HG03432 (cell line): Measurements from ENCODE around the gene GSTM1.
A peak's percentile ranks its signal among the peaks of the same experiment; 100 is the strongest.
"Not testable (repeated sequence)": the region's sequence is repeated elsewhere in the genome, so short reads cannot be mapped to it uniquely, and the experiment has no call there.

Experiments used
- ATAC-seq: cut with Tn5 transposase; IDR thresholded peaks from one replicate; pipeline ENCODE4 v1.9.1; 2021; ENCODE audit warnings: mild to moderate bottlenecking, moderate library complexity; ENCODE audit not compliant: unreplicated experiment

GSTM1 gene

GRCh38 chr1:109695138-109695537 is 7.5 kb downstream of the GSTM1 start:
- not testable (repeated sequence) for ATAC-seq

- ATAC-seq: no peak
Measured at GRCh38 chr1:109697066-109697465, 9.4 kb downstream of the GSTM1 start.

- not testable (repeated sequence) for ATAC-seq
Measured at GRCh38 chr1:109697861-109698260, 10.2 kb downstream of the GSTM1 start.

- not testable (repeated sequence) for ATAC-seq
Measured at GRCh38 chr1:109702940-109703339, 15.3 kb downstream of the GSTM1 start.

GRCh38 chr1:109704173-109704572 is 16.6 kb downstream of the GSTM1 start:
- ATAC-seq: no peak

- no peak for ATAC-seq
Measured at GRCh38 chr1:109705411-109705810, 17.8 kb downstream of the GSTM1 start.

GRCh38 chr1:109708949-109709348 is 21.3 kb downstream of the GSTM1 start:
- not testable (repeated sequence) for ATAC-seq

- not testable (repeated sequence) for ATAC-seq
Measured at GRCh38 chr1:109709822-109710221, 22.2 kb downstream of the GSTM1 start.

- ATAC-seq: not testable (repeated sequence)
Measured at GRCh38 chr1:109711593-109712320, 24.1 kb downstream of the GSTM1 start, which contains the start of gene GSTM5. TSS of gene GSTM5 (plus strand) at chr1:109712251. CDS start at chr1:109712313, 62 bp downstream.

GRCh38 chr1:109712321-109712864 is 24.8 kb downstream of the GSTM1 start:
- no peak for ATAC-seq

GRCh38 chr1:109713636-109714035 is 26.0 kb downstream of the GSTM1 start:
- no peak for ATAC-seq

- ATAC-seq: no peak
Measured at GRCh38 chr1:109714661-109715372, 27.2 kb downstream of the GSTM1 start.

GRCh38 chr1:109716121-109716520 is 28.5 kb downstream of the GSTM1 start:
- no peak for ATAC-seq

GRCh38 chr1:109716570-109717090 is 29.0 kb downstream of the GSTM1 start:
- ATAC-seq: no peak

- ATAC-seq: no peak
Measured at GRCh38 chr1:109717729-109718128, 30.1 kb downstream of the GSTM1 start.

- no peak for ATAC-seq
Measured at GRCh38 chr1:109718495-109718894, 30.9 kb downstream of the GSTM1 start.

- peak; percentile 62 for ATAC-seq
Measured at GRCh38 chr1:109719337-109719837, 31.8 kb downstream of the GSTM1 start.

- ATAC-seq: no peak
Measured at GRCh38 chr1:109721042-109721441, 33.4 kb downstream of the GSTM1 start.

GRCh38 chr1:109721971-109722370 is 34.4 kb downstream of the GSTM1 start:
- no peak for ATAC-seq

- no peak for ATAC-seq
Measured at GRCh38 chr1:109722908-109723691, 35.5 kb downstream of the GSTM1 start.

- ATAC-seq: no peak
Measured at GRCh38 chr1:109724933-109725332, 37.3 kb downstream of the GSTM1 start.
